HL-60 (cell line): ENCODE results near the gene GSTM2.
"Not testable (repeated sequence)": the region's sequence is repeated elsewhere in the genome, so short reads cannot be mapped to it uniquely, and the experiment has no call there.

Experiments used
- DNase-seq, 2 experiments: peaks; one replicate each; pipeline ENCODE4 v3.0.0-alpha.2; 2010 to 2020; ENCODE audit warnings: low read depth in 1 of 2, low spot score in 1 of 2
- H3K27ac ChIP-seq: fragments of 250-450 bp; sonication (Bioruptor Pico); replicated peaks from 2 replicates; pipeline ENCODE4 v1.5.1; 2020; ENCODE audit warnings: mild to moderate bottlenecking, moderate library complexity
- H3K27me3 ChIP-seq: fragments of 250-450 bp; sonication (Bioruptor Pico); 2 replicates; pipeline ENCODE4 v1.5.1; 2021; ENCODE audit warnings: mild to moderate bottlenecking, moderate library complexity; ENCODE audit not compliant: insufficient read depth, poor library complexity, severe bottlenecking
- H3K4me3 ChIP-seq: replicated peaks from 2 replicates; pipeline ENCODE4 v1.5.1; 2011; ENCODE audit warnings: mild to moderate bottlenecking, control low read depth, low read length; ENCODE audit not compliant: insufficient read depth
- CTCF ChIP-seq: IDR thresholded peaks from one replicate; pipeline ENCODE4 v1.5.1; 2011; ENCODE audit warnings: low read length, control low read depth, inconsistent platforms; ENCODE audit not compliant: insufficient read depth
- GABPA ChIP-seq: IDR thresholded peaks from 2 replicates; pipeline ENCODE4 v1.6.1; 2012; ENCODE audit warnings: low read depth
- POLR2AphosphoS5 ChIP-seq: IDR thresholded peaks from 2 replicates; pipeline ENCODE4 v1.6.1; 2012; ENCODE audit warnings: low read depth
- REST ChIP-seq: IDR thresholded peaks from 2 replicates; pipeline ENCODE4 v1.6.1; 2012; ENCODE audit warnings: low read depth; ENCODE audit not compliant: insufficient replicate concordance
- SPI1 ChIP-seq: IDR thresholded peaks from 2 replicates; pipeline ENCODE4 v1.6.1; 2012; ENCODE audit warnings: low read depth, mild to moderate bottlenecking, borderline replicate concordance

Gene GSTM2

GRCh38 chr1:109689844-109690405 lies 22.1 kb downstream of the GSTM2 start:
- Histone ChIP-seq H3K4me3 (no peak overlapping the region), H3K27ac (no peak overlapping the region), H3K27me3 (no peaks in the 10 kb centered on the region)
- DNase-seq, result no peak
- TF ChIP-seq CTCF (no peak), REST (no peak)

- Histone ChIP-seq H3K27me3 (no peaks in the 10 kb centered on the region), H3K4me3 (no peak overlapping the region), H3K27ac (no peak overlapping the region)
- TF ChIP-seq SPI1 (no peak), GABPA (no peak), REST (no peak), POLR2AphosphoS5 (no peak), CTCF (no peak)
- no peak for DNase-seq
These were observed 23.9 kb downstream of the GSTM2 start for GRCh38 chr1:109691759-109692158.

GRCh38 chr1:109694400-109694799 lies 26.5 kb downstream of the GSTM2 start:
- not testable (repeated sequence) for H3K27ac ChIP-seq, DNase-seq, H3K27me3 ChIP-seq, H3K4me3 ChIP-seq

- DNase-seq, H3K27ac ChIP-seq, H3K27me3 ChIP-seq, H3K4me3 ChIP-seq: not testable (repeated sequence)
These were observed 27.3 kb downstream of the GSTM2 start for GRCh38 chr1:109695138-109695537.

GRCh38 chr1:109697066-109697465 lies 29.2 kb downstream of the GSTM2 start:
- H3K27ac ChIP-seq, result no peak overlapping the region
- DNase-seq, result no peak
- no peak overlapping the region for H3K4me3 ChIP-seq
- TF ChIP-seq CTCF (no peak), POLR2AphosphoS5 (no peak), GABPA (no peak), REST (no peak)
- H3K27me3 ChIP-seq, result no peaks in the 10 kb centered on the region

- not testable (repeated sequence) for DNase-seq, H3K27me3 ChIP-seq, H3K27ac ChIP-seq, H3K4me3 ChIP-seq
These were observed 30.0 kb downstream of the GSTM2 start for GRCh38 chr1:109697861-109698260.
